K562 (cell line): ENCODE measurements around the gene FAM32A. TPM values are rescaled to one million over a fixed set of nuclear protein-coding genes. Genes with fewer than 3 reads are reported as not detected.

ENCODE experiments used
- C11orf30 ChIP-seq: fragments of 450-650 bp; IDR thresholded peaks from 2 replicates; pipeline ENCODE4 v1.6.1; 2016; ENCODE audit warnings: low read depth, mild to moderate bottlenecking
- CBFA2T3 ChIP-seq: fragments of 450-650 bp; IDR thresholded peaks from 2 replicates; pipeline ENCODE4 v1.6.1; 2017
- XRCC4 ChIP-seq: IDR thresholded peaks from one replicate; pipeline ENCODE4 v1.6.1; 2011; ENCODE audit not compliant: insufficient read depth, insufficient read length; ENCODE audit errors: extremely low read depth
- polyA plus RNA-seq, 8 experiments: library from polyadenylated mRNA; depleted of rRNA in 4 of 8; stranded (reverse) in 5 of 8; unstranded in 3 of 8; fragments of >200 nt; fragmentation: Nextera tagmentation in 2 of 8; fragmentation: Illumina TruSeq in 1 of 8; extraction: Ambion mirVana in 2 of 8; extraction: Trizol in 1 of 8; gene quantifications; 2 replicates each; pipeline versions ENCODE4 v1.2.1 to v1.2.3, GENCODE V29; 2011 to 2014; ENCODE audit warnings: inconsistent platforms in 1 of 8, missing spikeins in 1 of 8
- total RNA-seq, 7 experiments: library from RNA; depleted of rRNA in 6 of 7; stranded (reverse); fragments of >200 nt in 6 of 7; fragmentation: Illumina TruSeq in 2 of 7; extraction: Trizol in 2 of 7; gene quantifications; 2 replicates each; pipeline versions ENCODE4 v1.2.1 to v1.2.3, GENCODE V29; 2011 to 2021; ENCODE audit warnings: low replicate concordance in 1 of 7
- TF ChIP-seq, protein P1 (sequence below), 2 experiments: fragments of 200-800 bp in 1 of 2; sonication (Bioruptor generic) in 1 of 2; sonication (generic) in 1 of 2; formaldehyde crosslinking in 1 of 2; IDR thresholded peaks in 1 of 2; conservative IDR thresholded peaks in 1 of 2; 2 replicates each; pipeline versions ENCODE4 v1.5.0 to v1.6.1; 2016 to 2020; ENCODE audit warnings: missing compliant biosample characterization in 1 of 2, missing genetic modification characterization in 1 of 2, missing genetic modification reagents in 1 of 2
- TF ChIP-seq, protein P2 (sequence below), 2 experiments: fragments of 450-650 bp; IDR thresholded peaks; 2 replicates each; pipeline ENCODE4 v1.6.1; 2018; ENCODE audit warnings: mild to moderate bottlenecking in 2 of 2, low read depth in 1 of 2; ENCODE audit not compliant: partially characterized antibody in 2 of 2
- TF ChIP-seq, protein P3 (sequence below): fragments of 250-450 bp; sonication (Bioruptor Pico); IDR thresholded peaks from 2 replicates; pipeline ENCODE4 v1.6.1; 2021; ENCODE audit warnings: mild to moderate bottlenecking

The FAM32A gene
- total and polyA plus RNA-seq, 9 of the 15 experiments (the other 6 are each of a cell fraction or from before 2014, with no cell fraction given), result 30.7 to 96.7 (median 73.7) TPM

DNA sequence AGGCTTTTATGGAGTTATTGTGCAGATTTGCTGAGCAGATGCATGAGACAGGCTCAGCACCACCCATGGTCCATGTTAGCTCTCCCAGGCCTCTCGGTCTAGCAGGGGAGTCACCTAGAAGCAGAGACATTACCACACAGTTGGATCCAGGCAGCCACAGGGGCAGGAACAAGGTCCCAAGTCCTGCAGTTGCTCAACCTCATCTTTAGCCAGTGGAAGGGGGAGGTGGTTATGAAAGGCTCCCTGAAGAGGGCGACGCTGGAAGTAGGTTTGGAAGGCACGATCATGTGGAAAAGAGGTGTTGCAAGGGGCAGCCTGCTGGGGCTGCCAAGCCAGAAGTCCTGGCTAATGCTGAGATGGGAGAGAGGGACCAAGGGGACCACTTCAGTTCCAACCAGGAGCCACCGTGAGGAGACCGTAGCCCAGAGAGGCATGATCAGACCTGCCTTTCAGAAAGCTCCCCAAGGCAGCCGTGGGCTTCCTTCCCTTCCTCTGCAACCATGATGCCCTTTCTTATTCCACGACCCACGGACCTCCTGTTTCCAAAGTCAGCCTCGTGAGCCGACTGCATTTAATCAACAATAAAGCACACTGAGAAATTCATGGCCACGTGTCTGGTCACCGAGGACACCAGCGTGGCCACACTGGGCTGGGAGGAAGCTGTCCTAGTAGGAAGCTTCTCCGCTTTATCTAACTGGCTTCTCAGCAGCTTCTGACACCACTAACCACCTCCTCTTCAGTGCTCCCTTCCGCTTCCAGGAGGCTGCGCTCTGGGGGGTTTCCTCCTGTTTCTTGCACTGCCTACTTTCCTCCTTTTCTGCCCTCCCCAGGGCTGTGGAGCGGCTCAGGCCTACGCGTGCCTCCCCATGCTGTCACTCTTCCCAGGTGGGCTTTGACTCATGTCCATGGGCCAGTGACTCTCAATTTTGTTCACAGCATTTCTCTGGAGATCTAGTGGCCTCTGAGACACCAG is 15.1 kb downstream of the FAM32A start (continued):
- TF ChIP-seq, protein P1, sequence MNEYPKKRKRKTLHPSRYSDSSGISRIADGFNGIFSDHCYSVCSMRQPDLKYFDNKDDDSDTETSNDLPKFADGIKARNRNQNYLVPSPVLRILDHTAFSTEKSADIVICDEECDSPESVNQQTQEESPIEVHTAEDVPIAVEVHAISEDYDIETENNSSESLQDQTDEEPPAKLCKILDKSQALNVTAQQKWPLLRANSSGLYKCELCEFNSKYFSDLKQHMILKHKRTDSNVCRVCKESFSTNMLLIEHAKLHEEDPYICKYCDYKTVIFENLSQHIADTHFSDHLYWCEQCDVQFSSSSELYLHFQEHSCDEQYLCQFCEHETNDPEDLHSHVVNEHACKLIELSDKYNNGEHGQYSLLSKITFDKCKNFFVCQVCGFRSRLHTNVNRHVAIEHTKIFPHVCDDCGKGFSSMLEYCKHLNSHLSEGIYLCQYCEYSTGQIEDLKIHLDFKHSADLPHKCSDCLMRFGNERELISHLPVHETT (CRISPR knock-in tag; conservative IDR thresholded peaks at IDR 0.05 in 1 of 2, IDR thresholded peaks at IDR 0.05 in 1 of 2), result no peak
- TF ChIP-seq, protein P2, sequence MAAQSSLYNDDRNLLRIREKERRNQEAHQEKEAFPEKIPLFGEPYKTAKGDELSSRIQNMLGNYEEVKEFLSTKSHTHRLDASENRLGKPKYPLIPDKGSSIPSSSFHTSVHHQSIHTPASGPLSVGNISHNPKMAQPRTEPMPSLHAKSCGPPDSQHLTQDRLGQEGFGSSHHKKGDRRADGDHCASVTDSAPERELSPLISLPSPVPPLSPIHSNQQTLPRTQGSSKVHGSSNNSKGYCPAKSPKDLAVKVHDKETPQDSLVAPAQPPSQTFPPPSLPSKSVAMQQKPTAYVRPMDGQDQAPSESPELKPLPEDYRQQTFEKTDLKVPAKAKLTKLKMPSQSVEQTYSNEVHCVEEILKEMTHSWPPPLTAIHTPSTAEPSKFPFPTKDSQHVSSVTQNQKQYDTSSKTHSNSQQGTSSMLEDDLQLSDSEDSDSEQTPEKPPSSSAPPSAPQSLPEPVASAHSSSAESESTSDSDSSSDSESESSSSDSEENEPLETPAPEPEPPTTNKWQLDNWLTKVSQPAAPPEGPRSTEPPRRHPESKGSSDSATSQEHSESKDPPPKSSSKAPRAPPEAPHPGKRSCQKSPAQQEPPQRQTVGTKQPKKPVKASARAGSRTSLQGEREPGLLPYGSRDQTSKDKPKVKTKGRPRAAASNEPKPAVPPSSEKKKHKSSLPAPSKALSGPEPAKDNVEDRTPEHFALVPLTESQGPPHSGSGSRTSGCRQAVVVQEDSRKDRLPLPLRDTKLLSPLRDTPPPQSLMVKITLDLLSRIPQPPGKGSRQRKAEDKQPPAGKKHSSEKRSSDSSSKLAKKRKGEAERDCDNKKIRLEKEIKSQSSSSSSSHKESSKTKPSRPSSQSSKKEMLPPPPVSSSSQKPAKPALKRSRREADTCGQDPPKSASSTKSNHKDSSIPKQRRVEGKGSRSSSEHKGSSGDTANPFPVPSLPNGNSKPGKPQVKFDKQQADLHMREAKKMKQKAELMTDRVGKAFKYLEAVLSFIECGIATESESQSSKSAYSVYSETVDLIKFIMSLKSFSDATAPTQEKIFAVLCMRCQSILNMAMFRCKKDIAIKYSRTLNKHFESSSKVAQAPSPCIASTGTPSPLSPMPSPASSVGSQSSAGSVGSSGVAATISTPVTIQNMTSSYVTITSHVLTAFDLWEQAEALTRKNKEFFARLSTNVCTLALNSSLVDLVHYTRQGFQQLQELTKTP (IDR thresholded peaks at IDR 0.05; ENCODE audit: low read depth in 1 of 2, partially characterized antibody in 2 of 2), result no peak
- TF ChIP-seq CBFA2T3, result no peak
- no peak for TF ChIP-seq XRCC4
- no peak for TF ChIP-seq C11orf30
- TF ChIP-seq, protein P3, sequence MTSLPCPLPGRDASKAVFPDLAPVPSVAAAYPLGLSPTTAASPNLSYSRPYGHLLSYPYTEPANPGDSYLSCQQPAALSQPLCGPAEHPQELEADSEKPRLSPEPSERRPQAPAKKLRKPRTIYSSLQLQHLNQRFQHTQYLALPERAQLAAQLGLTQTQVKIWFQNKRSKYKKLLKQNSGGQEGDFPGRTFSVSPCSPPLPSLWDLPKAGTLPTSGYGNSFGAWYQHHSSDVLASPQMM (CRISPR knock-in tag), result no peak
